Measurements from ENCODE around the gene HBA1.
"Not testable (repeated sequence)": the region's sequence is repeated elsewhere in the genome, so short reads cannot be mapped to it uniquely, and the experiment has no call there.

HBA1 gene
- total RNA-seq = 0 reads per million in 4 experiments

DNA sequence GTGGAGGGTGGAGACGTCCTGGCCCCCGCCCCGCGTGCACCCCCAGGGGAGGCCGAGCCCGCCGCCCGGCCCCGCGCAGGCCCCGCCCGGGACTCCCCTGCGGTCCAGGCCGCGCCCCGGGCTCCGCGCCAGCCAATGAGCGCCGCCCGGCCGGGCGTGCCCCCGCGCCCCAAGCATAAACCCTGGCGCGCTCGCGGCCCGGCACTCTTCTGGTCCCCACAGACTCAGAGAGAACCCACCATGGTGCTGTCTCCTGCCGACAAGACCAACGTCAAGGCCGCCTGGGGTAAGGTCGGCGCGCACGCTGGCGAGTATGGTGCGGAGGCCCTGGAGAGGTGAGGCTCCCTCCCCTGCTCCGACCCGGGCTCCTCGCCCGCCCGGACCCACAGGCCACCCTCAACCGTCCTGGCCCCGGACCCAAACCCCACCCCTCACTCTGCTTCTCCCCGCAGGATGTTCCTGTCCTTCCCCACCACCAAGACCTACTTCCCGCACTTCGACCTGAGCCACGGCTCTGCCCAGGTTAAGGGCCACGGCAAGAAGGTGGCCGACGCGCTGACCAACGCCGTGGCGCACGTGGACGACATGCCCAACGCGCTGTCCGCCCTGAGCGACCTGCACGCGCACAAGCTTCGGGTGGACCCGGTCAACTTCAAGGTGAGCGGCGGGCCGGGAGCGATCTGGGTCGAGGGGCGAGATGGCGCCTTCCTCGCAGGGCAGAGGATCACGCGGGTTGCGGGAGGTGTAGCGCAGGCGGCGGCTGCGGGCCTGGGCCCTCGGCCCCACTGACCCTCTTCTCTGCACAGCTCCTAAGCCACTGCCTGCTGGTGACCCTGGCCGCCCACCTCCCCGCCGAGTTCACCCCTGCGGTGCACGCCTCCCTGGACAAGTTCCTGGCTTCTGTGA lies at the start of gene HBA1:
HBA1 (plus strand) TSS at position 204 of the 906 bp plus-strand sequence; CDS start at position 241, 37 bp downstream.
- not testable (repeated sequence) for DNase-seq

- no peak for DNase-seq
These were observed 47.4 kb upstream of the HBA1 start for GRCh38 chr16:129075-129474.

DNA sequence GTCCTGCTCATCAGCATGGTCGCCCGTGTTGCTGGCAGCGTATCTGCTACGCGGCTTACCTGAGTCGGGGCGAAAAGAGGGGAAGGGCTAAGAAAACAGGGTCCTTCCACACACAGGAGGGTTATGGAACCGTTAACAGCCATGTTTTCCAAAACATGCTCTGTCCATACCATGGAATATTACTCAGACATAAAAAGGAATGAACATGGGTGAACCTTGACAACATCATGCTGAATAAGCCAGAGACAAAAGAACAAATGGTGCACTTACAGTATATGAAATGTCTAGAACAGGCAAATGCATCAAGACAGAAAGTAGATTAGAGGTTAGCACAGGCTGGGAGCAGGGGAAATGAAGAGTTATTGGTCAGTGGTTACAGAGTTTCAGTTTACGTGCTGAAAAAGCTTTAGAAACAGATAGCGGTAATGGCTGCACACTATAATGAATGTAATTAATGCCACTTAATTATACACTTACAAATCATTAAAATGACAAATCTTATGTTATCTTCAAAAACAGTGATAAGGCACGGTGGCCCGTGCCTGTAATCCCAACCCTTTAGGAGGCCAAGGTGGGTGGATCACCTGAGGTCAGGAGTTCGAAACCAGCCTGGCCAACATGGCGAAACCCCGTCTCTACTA lies 45.8 kb upstream of the HBA1 start:
- no peak for DNase-seq

- no peak for DNase-seq
These were observed 44.4 kb upstream of the HBA1 start for GRCh38 chr16:132120-132519.

DNA sequence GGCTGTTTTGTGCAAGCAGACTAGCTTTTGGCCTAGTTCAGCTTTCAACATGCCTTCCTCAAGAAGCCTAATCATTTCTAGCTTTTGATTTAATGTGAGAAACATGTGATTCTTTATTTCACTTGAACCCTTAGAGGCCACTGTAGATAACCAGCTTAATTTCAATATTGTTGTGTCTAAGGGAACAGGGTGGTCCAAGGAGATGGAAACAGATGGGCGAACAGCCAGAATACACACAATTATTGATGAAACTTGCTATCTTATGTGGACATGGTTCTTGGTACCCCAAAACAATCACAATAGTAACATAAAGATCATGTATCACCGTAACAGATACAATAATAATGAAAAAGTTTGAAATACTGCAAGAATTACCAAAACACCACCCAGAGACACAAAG lies 42.8 kb upstream of the HBA1 start:
- no peak for DNase-seq

DNA sequence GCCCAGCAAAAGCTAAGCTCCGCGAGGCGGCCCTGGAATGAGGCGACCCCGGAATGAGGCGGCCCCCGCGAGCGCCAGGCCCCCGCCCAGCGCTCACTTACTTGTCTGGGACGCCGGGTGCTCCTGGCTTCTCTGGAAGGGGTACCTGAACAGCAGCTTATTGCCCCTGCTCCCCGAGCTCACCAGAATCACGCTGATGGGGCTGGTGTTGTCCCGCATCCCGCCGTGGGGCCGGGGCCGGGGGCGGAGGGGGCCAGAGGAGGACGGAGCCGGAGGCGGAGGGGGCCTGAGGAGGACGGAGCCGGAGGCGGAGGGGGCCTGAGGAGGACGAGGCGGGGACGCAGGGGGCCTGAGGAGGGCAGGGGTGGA lies 38.4 kb upstream of the HBA1 start:
- DNase-seq = peak; percentile 15

- no peak for DNase-seq
These were observed 36.2 kb upstream of the HBA1 start for GRCh38 chr16:140175-140857.

DNA sequence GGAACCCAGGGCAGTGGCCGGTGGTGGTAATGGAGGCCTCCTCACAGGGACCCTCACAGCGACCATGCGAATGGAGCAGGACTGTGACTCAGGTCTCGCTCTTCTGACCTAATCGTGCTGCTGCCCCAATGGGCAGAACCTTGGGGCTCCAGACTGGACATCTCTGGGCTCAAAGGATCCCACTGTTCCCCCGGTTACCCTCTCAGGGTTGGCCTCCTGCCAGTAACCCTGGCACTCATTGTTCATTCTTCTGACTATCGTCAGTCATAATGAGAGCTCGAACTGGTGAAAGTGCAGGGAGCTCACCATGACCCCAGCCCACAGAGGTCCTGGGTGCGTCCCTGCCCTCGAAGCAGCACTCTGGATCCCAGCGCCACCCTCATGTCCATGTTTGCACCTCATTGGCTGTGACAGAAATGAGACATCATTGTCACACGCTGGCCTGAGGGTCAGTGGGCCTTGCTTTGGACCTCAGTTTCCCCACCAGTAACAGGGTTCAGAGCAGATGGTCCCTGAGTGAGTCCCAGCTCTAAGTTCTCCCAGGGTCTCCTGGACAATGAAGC lies 34.0 kb upstream of the HBA1 start:
- no peak for DNase-seq

DNA sequence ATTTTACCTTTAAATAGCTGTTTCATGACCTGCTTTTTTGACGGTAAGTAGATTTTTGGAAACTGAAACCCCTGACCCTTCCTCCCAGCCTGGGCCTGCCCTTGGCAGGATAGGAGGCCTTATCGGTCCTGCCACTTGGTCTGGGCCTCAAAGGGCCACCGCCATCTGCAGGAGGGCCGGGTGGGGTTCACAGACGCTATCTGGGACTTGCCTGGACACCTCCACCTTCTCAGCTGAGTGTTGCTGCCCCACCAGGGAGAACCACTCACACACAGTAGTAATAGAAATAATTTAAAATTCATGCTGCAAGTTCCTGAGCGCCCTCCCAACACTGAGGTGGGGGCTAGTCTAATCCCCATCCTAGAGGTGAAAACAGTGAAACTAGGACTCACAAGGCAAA lies 33.4 kb upstream of the HBA1 start:
- no peak for DNase-seq

- DNase-seq = no peak
These were observed 33.0 kb upstream of the HBA1 start for GRCh38 chr16:143456-143855.

- DNase-seq = no peak
These were observed 31.7 kb upstream of the HBA1 start for GRCh38 chr16:144797-145252.

- DNase-seq = no peak
These were observed 29.8 kb upstream of the HBA1 start for GRCh38 chr16:146646-147045.

GRCh38 chr16:149024-149660 lies 27.3 kb upstream of the HBA1 start:
- DNase-seq = no peak

DNA sequence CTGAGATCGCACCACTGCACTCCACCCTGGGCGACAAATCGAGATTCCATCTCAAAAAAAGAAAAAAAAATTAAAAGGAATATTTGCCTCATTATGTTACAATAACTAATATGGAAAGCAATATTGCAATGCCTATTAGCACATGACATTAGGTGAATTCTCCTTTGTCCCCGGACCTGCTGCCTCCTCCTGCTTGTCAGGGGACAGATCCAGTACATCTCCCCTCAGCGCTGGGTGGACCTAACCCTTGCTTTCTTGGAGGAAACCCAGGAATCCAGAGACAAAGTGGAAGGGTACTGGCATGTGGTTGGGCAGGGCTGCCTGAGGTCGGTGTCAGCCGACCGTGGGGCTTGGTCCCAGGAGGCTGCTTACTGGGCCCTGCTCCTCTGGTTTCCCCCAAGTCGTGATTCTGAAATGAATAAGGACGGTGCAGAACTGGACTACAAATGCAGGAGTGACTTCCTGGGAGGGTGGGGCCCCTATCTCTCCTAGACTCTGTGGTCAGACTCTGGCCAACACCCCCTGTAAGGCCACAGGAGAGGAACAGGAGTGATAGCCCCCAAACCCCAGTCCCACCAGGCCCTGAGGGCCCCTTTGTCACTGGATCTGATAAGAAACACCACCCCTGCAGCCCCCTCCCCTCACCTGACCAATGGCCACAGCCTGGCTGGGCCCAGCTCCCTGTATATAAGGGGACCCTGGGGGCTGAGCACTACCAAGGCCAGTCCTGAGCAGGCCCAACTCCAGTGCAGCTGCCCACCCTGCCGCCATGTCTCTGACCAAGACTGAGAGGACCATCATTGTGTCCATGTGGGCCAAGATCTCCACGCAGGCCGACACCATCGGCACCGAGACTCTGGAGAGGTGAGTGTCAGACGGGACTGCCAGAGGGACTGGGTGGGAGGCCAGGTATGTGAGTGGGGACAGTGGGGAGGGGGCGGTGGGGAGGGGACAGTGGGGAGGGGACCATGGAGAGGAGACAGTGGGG lies 24.0 kb upstream of the HBA1 start, which contains the start of gene HBZ:
HBZ (plus strand) TSS at position 504 of the 988 bp plus-strand sequence; CDS start at position 770, 266 bp downstream.
- no peak for DNase-seq

DNA sequence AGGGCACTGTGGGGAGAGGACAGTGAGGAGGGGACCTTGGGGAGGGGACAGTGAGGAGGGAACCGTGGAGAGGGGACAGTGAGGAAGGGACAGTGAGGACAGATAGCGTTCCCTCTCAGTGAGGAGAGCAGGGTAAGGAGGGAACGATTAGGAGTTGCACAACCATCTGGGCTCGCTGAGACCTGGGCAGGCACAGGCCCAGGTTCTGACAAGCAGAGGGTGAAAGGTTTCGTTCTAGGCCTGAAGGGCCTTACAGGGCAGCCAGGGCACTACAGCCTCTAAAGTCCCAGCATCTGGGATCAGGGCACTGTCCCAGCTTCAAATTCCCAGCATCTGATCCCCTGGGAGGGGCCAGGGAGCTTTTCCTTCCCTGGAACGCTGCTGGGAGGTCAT lies 23.4 kb upstream of the HBA1 start:
- not testable (repeated sequence) for DNase-seq

DNA sequence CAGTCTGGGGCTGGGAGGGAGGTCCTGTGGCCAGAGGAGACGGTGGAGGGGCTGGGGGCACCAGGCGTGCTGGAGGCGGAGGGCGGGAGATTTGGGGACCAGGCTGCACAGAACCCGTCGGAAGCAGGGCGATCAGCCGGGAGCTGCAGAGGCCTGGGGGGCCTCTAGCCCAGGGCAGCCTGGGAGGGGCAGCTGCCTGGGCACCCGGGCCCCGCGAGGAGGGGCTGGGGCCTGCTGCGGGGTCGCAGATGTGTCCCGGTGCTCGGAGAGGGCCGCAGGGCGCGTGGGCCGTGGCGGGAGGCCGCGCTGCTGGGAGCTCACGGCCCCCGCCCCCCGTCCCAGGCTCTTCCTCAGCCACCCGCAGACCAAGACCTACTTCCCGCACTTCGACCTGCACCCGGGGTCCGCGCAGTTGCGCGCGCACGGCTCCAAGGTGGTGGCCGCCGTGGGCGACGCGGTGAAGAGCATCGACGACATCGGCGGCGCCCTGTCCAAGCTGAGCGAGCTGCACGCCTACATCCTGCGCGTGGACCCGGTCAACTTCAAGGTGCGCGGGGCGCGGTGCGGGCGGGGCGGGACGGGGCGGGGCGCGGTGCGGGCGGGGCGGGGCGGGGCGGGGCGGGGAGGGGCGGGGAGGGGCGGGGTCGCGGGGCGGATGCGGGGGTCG lies 22.8 kb upstream of the HBA1 start:
- DNase-seq = not testable (repeated sequence)

GRCh38 chr16:154217-155030 lies 22.1 kb upstream of the HBA1 start:
- no peak for DNase-seq

DNA sequence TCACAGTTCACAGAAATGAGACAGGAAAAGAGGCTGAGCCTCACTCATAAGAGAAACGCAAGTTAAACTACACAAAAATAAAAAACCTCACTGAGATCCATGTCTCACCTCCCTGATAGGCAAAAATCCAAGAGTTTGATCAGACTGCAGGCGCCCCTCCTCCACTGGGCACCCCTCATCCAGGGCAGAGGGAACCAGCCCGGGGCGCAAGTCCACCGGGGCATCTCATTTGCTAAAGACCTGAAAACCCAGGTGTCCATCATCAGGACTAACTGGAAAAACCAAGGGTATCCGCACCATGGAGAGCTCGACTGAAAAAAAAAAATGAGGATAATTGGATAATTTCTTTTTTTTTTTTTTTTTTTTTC lies 21.5 kb upstream of the HBA1 start:
- DNase-seq = no peak

- DNase-seq = no peak
These were observed 17.2 kb upstream of the HBA1 start for GRCh38 chr16:159136-159849.
